ENCODE data around the gene RAD51B.

Gene RAD51B

GRCh38 chr14:68541178-68541896 lies 721.8 kb downstream of the RAD51B start:
- no peaks in the 10 kb centered on the region for H3K4me1 ChIP-seq (ENCODE audit: control insufficient read depth, low read depth, low read length)
- no peak overlapping the region for H3K18ac ChIP-seq (ENCODE audit: low read length)
- H4K5ac ChIP-seq (ENCODE audit: low read length): no peak overlapping the region
- no peaks in the 10 kb centered on the region for H3K36me3 ChIP-seq (ENCODE audit: control insufficient read depth, insufficient read depth, low read length)
- H3K4me3 ChIP-seq (ENCODE audit: low read length): no peak overlapping the region
- no peaks in the 10 kb centered on the region for H3K27me3 ChIP-seq (ENCODE audit: insufficient read depth, low read length, poor library complexity)
- WGBS (ENCODE audit: extremely low coverage, insufficient coverage, low lambda C conversion rate): no CpG with 5 or more reads among the region's 4 CpGs
- no peak overlapping the region for H3K23ac ChIP-seq (ENCODE audit: low read length)
- no peak overlapping the region for H2AK5ac ChIP-seq (ENCODE audit: low read length)
- H3K4me2 ChIP-seq (ENCODE audit: low read length): no peak overlapping the region
- no peak for DNase-seq
- no peak overlapping the region for H3K27ac ChIP-seq (ENCODE audit: low read depth, low read length)
- no peak overlapping the region for H2BK5ac ChIP-seq (ENCODE audit: low read length)
- H3K9ac ChIP-seq (ENCODE audit: low read length): no peak overlapping the region
- no peak overlapping the region for H3K56ac ChIP-seq (ENCODE audit: low read length)
- H2BK15ac ChIP-seq (replicated peaks; ENCODE audit: low read depth): no peak overlapping the region
- H3K4ac ChIP-seq (ENCODE audit: low read depth, low read length): no peak overlapping the region
- no peaks in the 10 kb centered on the region for H3K79me1 ChIP-seq (ENCODE audit: low read length)
- H3K79me2 ChIP-seq (ENCODE audit: control insufficient read depth, insufficient read depth, low read length): no peaks in the 10 kb centered on the region
- no peak overlapping the region for H2BK120ac ChIP-seq (ENCODE audit: low read depth, low read length)
- H4K8ac ChIP-seq (ENCODE audit: low read depth, low read length): no peak overlapping the region

- Histone ChIP-seq H3K36me3 (ENCODE audit: control insufficient read depth, insufficient read depth, low read length) (no peaks in the 10 kb centered on the region), H3K4me1 (ENCODE audit: control insufficient read depth, low read depth, low read length) (no peaks in the 10 kb centered on the region), H3K27me3 (ENCODE audit: insufficient read depth, low read length, poor library complexity) (no peaks in the 10 kb centered on the region), H3K56ac (ENCODE audit: low read length) (no peak overlapping the region), H2AK5ac (ENCODE audit: low read length) (no peak overlapping the region), H3K79me1 (ENCODE audit: low read length) (no peaks in the 10 kb centered on the region), H3K4ac (ENCODE audit: low read depth, low read length) (no peak overlapping the region), H3K4me2 (ENCODE audit: low read length) (no peak overlapping the region), H3K4me3 (ENCODE audit: low read length) (no peak overlapping the region), H2BK120ac (ENCODE audit: low read depth, low read length) (no peak overlapping the region), H2BK5ac (ENCODE audit: low read length) (no peak overlapping the region), H3K79me2 (ENCODE audit: control insufficient read depth, insufficient read depth, low read length) (no peaks in the 10 kb centered on the region), H4K8ac (ENCODE audit: low read depth, low read length) (no peak overlapping the region), H4K5ac (ENCODE audit: low read length) (no peak overlapping the region), H3K23ac (ENCODE audit: low read length) (no peak overlapping the region), H3K18ac (ENCODE audit: low read length) (no peak overlapping the region), H3K27ac (ENCODE audit: low read depth, low read length) (no peak overlapping the region), H3K9ac (ENCODE audit: low read length) (no peak overlapping the region), H2BK15ac (replicated peaks; ENCODE audit: low read depth) (no peak overlapping the region)
- DNase-seq: no peak
- WGBS (ENCODE audit: extremely low coverage, insufficient coverage, low lambda C conversion rate): no CpG with 5 or more reads among the region's 2 CpGs
These were observed 722.8 kb downstream of the RAD51B start for GRCh38 chr14:68542346-68542745.

GRCh38 chr14:68543516-68543915 lies 723.9 kb downstream of the RAD51B start:
- Histone ChIP-seq H3K4ac (ENCODE audit: low read depth, low read length) (no peak overlapping the region), H3K79me2 (ENCODE audit: control insufficient read depth, insufficient read depth, low read length) (no peaks in the 10 kb centered on the region), H3K56ac (ENCODE audit: low read length) (no peak overlapping the region), H3K9ac (ENCODE audit: low read length) (no peak overlapping the region), H3K27ac (ENCODE audit: low read depth, low read length) (no peak overlapping the region), H2BK5ac (ENCODE audit: low read length) (no peak overlapping the region), H3K36me3 (ENCODE audit: control insufficient read depth, insufficient read depth, low read length) (no peaks in the 10 kb centered on the region), H3K23ac (ENCODE audit: low read length) (no peak overlapping the region), H2BK15ac (replicated peaks; ENCODE audit: low read depth) (no peak overlapping the region), H4K8ac (ENCODE audit: low read depth, low read length) (no peak overlapping the region), H4K5ac (ENCODE audit: low read length) (no peak overlapping the region), H2BK120ac (ENCODE audit: low read depth, low read length) (no peak overlapping the region), H3K27me3 (ENCODE audit: insufficient read depth, low read length, poor library complexity) (no peaks in the 10 kb centered on the region), H3K4me3 (ENCODE audit: low read length) (no peak overlapping the region), H3K4me1 (ENCODE audit: control insufficient read depth, low read depth, low read length) (peaks cover 4% of the 10 kb centered on the region), H3K79me1 (ENCODE audit: low read length) (no peaks in the 10 kb centered on the region), H3K18ac (ENCODE audit: low read length) (no peak overlapping the region), H3K4me2 (ENCODE audit: low read length) (no peak overlapping the region), H2AK5ac (ENCODE audit: low read length) (no peak overlapping the region)
- no CpG with 5 or more reads among the region's 3 CpGs for WGBS (ENCODE audit: extremely low coverage, insufficient coverage, low lambda C conversion rate)
- no peak for DNase-seq

- no peak overlapping the region for H3K23ac ChIP-seq (ENCODE audit: low read length)
- no CpG with 5 or more reads among the region's 5 CpGs for WGBS (ENCODE audit: extremely low coverage, insufficient coverage, low lambda C conversion rate)
- no peaks in the 10 kb centered on the region for H3K79me1 ChIP-seq (ENCODE audit: low read length)
- H3K27me3 ChIP-seq (ENCODE audit: insufficient read depth, low read length, poor library complexity): no peaks in the 10 kb centered on the region
- H4K8ac ChIP-seq (ENCODE audit: low read depth, low read length): no peak overlapping the region
- no peak overlapping the region for H3K9ac ChIP-seq (ENCODE audit: low read length)
- no peak overlapping the region for H3K4ac ChIP-seq (ENCODE audit: low read depth, low read length)
- H3K79me2 ChIP-seq (ENCODE audit: control insufficient read depth, insufficient read depth, low read length): no peaks in the 10 kb centered on the region
- no peak overlapping the region for H4K5ac ChIP-seq (ENCODE audit: low read length)
- peaks cover 7% of the 10 kb centered on the region for H3K4me1 ChIP-seq (ENCODE audit: control insufficient read depth, low read depth, low read length)
- no peak overlapping the region for H3K18ac ChIP-seq (ENCODE audit: low read length)
- no peak overlapping the region for H2BK15ac ChIP-seq (replicated peaks; ENCODE audit: low read depth)
- H2AK5ac ChIP-seq (ENCODE audit: low read length): no peak overlapping the region
- H3K4me2 ChIP-seq (ENCODE audit: low read length): no peak overlapping the region
- no peak overlapping the region for H2BK120ac ChIP-seq (ENCODE audit: low read depth, low read length)
- H3K56ac ChIP-seq (ENCODE audit: low read length): no peak overlapping the region
- DNase-seq: no peak
- no peaks in the 10 kb centered on the region for H3K36me3 ChIP-seq (ENCODE audit: control insufficient read depth, insufficient read depth, low read length)
- H3K27ac ChIP-seq (ENCODE audit: low read depth, low read length): no peak overlapping the region
- no peak overlapping the region for H2BK5ac ChIP-seq (ENCODE audit: low read length)
- no peak overlapping the region for H3K4me3 ChIP-seq (ENCODE audit: low read length)
These were observed 724.7 kb downstream of the RAD51B start for GRCh38 chr14:68544081-68544892.

GRCh38 chr14:68546839-68547238 lies 727.3 kb downstream of the RAD51B start:
- no peak for DNase-seq

More at GRCh38 chr14:68546839-68547238, 727.3 kb downstream of the RAD51B start:
- Histone ChIP-seq H3K79me1 (ENCODE audit: low read length) (no peaks in the 10 kb centered on the region), H3K4me1 (ENCODE audit: control insufficient read depth, low read depth, low read length) (peaks cover 10% of the 10 kb centered on the region), H2AK5ac (ENCODE audit: low read length) (no peak overlapping the region), H3K4me2 (ENCODE audit: low read length) (no peak overlapping the region), H2BK120ac (ENCODE audit: low read depth, low read length) (no peak overlapping the region), H3K36me3 (ENCODE audit: control insufficient read depth, insufficient read depth, low read length) (no peaks in the 10 kb centered on the region), H3K56ac (ENCODE audit: low read length) (no peak overlapping the region), H3K4ac (ENCODE audit: low read depth, low read length) (no peak overlapping the region), H3K23ac (ENCODE audit: low read length) (no peak overlapping the region), H3K18ac (ENCODE audit: low read length) (no peak overlapping the region), H2BK15ac (replicated peaks; ENCODE audit: low read depth) (no peak overlapping the region), H4K5ac (ENCODE audit: low read length) (no peak overlapping the region), H3K79me2 (ENCODE audit: control insufficient read depth, insufficient read depth, low read length) (no peaks in the 10 kb centered on the region), H4K8ac (ENCODE audit: low read depth, low read length) (no peak overlapping the region), H3K9ac (ENCODE audit: low read length) (no peak overlapping the region), H3K27ac (ENCODE audit: low read depth, low read length) (no peak overlapping the region), H3K4me3 (ENCODE audit: low read length) (no peak overlapping the region), H2BK5ac (ENCODE audit: low read length) (no peak overlapping the region), H3K27me3 (ENCODE audit: insufficient read depth, low read length, poor library complexity) (no peaks in the 10 kb centered on the region)
- no CpG with 5 or more reads among the region's 5 CpGs for WGBS (ENCODE audit: extremely low coverage, insufficient coverage, low lambda C conversion rate)
